DMS153 treated with DMSO at 0.1 percent for 48 hours (cell line): Measurements from ENCODE around the gene SREBF1.

ENCODE experiments used
- DNase-seq: peaks from one replicate; lab custom pipeline; 2025; ENCODE audit not compliant: unreplicated experiment; lab: John Stamatoyannopoulos, UW

The SREBF1 gene

DNA sequence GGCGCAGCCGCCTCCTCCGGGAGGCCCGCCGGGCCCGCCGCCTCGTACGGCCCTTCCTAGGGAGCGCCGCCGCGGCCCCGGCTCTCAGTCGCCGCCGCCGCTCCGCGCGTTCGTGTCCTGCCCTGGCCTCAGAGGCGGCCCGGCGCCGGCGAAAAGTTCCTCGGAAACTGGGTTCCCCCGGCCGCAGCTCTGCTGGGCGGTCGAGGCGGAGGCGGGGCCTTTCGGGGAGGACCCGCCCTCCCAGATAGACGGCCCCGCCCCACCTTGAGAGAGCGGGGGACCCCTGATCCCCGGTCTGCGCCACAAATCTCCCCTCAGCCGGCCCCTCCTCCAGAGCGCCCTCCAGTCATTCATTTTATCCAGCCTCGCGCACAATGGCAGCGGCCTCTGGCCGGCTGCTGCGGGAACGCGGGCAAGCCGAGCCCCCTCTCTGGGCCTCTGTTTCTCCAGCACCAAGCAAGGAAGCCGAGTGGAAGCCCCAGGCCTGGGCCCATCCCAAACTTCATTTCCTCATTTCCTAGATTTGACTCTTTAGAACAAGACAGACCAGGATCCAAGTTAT lies at the start of gene SREBF1:
Gene SREBF1 (minus strand): TSS at position 169 of the 562 bp plus-strand sequence. CDS start 169 bp downstream, outside the sequence.
- DNase-seq = no peak

DNA sequence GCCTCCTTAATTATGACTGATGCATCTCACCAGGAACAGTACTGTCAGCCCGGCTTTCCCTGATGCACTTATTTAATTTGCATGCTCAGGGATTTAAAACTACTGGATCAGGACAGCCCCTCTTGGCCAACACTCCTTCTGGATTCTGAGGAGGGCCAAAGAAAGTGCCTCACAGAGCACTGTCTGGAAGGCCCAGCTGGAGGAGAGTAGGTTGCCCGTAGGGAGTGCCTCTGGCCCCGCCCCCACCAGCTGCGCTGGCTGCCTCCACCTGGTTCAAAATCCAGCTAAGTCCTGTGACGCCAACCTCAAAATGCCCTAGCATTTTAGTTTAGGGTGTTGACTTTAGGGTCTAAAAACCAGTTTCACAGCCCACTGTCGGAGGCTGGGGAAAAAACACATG lies 49.4 kb upstream of the SREBF1 start:
- DNase-seq = no peak

DNA sequence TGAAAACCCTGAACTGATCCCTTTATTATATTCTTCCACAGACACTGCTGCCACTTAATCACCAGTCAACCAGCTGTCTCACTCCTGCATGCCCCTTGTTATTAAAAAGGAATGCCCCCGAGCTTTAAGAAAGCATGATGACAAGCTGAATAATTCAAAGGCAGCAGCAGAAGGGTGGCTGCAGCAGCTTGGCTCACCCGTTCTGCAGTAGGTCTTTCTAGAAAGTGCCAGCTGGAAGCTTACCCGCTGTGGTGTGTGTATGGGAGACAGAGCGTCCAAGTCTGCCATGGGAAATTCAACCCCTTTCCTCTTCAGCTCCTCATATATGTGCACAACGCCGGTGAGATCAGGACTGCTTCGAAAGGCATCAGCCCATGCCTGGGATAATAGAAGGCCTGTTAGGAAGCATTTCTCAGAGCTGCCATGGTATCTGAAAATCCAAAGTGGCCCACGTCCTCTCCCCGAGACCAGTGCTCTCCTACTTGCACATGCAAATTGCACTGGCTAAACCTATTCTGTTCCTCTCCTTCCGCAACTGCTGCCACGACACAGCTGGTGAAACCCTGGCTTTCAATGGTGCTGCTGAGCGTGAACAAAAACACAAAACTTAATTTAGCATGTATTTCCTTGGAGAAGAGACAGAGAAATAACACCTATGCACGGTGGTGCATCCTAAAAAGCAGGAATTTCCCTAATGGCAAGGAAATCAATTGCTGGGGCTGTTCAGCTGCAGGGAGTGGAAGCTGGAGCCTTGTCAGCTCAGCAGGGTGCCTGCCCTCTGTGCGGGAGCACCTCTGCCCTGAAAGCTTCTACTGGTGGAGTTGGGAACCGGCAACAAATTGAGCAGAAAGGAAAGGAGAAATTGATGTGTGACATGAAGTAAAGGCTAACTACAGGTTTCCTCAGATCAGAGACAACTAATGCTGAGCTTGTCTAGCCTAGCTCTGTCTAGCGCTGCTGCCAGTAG lies 47.9 kb upstream of the SREBF1 start:
- no peak for DNase-seq

DNA sequence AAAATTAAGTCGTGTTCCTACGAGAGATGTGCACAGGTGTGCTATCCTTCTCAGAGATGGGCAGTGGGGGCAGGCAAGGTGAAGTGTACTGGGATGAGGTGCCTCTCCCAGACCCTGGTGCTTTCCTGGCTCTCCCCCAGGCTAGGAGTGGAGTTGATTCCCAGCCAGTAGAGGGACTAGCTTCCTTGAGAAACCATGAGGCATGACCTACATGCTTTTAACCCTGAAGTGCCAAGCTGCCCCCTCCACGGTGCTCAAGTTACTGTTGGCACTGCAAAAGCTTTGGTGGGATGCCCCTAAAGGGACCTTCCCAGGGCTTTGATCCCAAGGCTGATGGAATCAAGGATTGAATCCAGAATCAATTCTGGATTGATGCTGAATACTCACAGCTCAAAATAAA lies 47.0 kb upstream of the SREBF1 start:
- no peak for DNase-seq

DNA sequence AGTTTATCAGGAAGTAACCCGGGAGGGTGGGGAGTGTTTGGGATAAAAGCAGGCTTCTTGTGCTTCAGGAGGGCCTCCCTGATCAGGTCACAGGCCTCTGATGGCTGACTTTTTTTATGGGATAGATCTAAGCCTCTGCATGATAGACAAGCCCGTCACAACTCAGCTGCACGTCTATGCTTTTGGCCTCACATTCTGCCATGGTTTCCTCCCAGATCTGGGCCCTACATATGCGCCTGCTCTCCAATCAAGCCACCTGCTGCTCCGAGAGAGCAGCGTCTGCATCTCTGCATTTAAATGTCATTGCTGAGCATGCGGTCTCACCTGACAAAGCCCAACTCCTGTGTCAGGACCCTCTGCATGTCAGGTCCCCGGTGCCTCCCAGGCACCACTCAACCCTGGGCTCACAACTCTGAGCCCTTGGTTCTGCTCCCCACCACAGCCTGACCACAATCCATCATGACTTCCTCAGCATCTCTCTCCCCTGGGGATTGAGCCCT lies 45.3 kb upstream of the SREBF1 start:
- DNase-seq = no peak

DNA sequence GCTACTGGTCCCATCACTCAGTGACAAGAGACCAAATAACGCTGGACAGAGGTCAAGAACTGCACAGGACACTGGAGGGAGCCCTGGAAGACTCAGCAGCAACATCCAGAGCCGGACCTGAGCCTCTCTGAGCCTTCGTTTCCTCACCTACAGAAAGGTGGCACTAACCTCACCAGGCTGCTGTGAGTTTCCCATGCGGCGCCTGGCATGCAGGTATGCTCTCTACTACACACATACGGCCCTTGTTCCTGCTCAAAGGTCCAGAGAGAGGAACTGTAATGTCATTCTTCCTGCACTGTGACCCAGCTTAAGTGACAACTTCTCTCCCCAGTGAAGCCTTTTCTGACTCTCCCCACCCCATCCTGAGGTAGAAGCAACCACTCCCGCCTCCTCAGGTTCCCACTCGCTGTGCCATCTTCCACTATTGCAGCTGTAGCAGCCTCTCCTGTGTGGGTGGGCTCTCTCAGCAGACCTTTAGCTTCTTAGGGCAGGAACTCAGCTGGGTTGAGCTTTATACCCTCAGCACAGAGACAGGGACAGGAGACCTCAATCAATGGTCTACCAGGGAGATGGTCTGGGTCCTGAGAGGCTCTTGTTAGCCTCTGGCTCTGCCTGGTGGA lies 43.9 kb upstream of the SREBF1 start:
- no peak for DNase-seq

DNA sequence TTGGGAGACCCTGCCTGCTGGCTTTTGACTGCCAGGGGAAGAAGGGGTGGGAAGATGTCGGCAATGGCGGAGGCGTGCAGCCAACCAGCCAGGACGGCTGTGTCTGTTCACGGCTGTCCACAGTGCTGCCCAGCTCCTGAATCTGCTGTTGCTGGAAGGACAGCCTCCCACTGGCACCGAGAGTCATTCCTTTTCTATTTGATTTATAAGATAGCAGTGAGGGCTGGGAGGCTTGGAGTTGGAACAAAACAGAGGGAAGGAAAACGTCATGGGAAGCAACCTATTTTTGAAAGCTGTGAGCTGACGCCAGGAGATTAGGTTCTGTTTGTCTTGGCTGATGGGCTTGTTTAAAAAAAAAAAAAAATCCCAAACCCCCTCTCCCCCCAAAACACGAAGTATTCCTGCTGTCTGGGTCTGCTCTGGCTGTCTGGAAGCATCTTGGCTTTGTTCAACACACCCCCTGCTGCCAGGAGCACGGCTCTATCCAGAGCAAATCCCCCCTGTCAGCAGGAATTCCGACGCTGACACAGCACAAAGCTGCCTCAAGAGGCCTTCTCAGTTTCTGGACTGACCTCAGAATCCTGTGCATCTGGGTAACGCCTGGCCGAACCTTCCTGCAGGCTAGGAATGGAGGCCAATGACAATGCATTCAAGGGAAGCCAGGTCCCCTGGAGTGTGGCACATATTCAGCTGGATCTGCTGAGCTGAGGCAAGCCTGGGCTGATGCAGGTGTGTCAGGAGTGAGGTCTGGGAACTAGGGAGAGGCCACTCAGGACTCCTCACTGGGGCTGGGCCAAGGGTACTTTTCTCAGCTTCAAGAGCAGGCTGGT lies 41.0 kb upstream of the SREBF1 start:
- no peak for DNase-seq

DNA sequence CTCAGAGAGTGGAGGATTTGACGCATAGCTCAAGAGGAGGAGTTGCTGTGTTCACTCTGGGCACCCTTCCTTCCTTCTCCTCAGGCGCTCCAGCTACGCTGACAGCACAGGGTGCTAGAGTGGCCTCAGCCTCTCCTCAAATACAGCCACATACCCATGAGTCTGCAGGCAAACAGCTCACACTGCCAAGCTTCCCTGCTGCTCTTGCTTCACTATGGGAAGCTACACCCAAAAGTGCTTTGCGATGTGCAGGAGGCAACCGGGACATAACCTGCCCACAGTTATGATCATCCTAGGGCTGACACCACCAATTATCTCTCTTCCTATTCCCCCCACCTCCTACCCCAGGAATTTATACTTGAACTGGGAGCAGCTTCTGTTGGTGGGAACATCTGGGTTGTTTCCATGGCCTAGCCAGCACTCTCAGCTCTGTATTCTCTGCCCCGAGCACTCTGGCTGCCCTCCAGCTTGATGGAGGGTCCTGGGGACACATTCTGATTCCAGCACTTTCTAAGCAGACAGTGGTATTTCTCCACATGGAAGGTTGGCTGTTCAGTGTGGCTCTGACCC lies 40.3 kb upstream of the SREBF1 start:
- DNase-seq = no peak

DNA sequence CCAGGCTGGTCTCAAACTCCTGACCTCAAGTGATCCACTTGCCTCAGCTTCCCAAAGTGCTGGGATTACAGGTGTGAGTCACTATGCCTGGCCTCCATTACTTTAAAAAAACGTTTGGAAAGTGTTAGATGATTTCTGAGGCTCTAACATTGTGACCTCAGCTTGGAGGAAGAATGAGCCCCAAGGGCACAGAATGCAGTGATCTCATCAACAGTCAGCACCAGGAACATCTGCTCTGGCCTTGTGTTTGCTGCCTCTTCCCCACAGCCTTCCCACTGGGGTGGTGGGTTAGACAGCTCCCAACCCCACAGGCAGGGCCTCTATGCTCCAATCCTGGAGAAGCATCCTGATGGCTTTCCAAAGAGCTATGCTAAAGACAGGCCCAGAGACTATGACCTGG lies 37.7 kb upstream of the SREBF1 start:
- DNase-seq = no peak

DNA sequence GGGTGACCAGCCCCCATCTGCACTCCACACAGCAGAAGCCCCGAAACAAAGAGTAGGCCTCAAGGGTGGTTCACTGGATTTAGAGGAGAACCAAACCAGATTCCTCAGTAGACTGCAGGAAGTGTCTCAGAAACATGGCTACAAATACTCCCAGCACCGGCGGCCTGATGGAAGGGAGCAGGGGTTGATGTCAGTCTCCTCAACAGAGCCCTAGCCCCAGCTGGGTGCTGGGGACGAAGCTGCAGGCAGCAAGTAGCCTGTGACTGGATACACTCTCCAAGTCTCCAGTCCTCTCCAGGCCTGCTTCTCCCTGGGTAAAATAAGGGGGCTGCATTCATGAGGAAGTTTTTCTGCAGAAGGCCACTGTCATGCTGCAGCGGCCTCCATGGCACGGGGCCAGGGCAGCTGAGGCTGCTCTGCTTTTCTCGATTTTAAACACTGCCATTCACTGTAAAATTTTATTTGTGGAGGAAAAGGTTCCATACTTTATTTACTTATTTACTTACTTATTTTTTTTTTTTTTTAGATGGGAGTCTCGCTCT lies 36.7 kb upstream of the SREBF1 start:
- DNase-seq = no peak

DNA sequence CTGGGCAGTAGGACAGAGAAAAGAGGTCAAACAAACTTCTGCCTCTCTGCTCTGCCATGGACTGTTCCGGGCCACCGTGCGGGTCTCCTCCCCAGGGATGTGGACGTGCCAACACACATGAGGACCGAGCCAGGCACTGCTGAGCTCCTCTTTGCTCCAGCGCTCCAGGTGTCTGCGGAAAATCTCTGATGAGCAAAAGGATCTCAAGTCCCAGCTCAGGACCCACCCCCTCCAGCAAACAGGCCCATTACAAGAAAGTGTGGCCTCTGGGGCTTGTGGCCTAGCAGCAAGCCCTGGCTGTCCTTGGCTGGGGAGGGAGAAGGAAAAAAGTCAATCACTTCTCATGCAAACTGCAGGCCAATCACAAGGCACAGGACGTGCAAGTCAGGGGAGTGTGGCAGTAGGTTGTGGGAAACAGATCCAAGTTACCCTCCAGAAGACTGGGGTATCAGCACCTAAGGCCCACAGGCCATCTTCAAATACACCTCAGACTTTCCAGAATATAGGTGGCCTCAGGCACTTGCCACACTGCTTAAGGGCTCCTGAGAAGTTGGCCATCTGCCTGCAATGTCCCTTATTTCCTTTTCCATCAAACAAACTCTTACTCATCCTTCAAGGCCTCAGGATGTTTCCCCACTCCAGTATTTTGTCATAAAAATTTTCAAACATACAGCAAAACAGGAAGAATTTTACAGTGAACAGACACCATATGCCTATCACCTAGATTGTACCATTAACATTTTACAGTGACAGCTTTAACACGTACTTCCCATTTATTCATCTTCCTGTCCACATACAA lies 36.0 kb upstream of the SREBF1 start:
- no peak for DNase-seq

DNA sequence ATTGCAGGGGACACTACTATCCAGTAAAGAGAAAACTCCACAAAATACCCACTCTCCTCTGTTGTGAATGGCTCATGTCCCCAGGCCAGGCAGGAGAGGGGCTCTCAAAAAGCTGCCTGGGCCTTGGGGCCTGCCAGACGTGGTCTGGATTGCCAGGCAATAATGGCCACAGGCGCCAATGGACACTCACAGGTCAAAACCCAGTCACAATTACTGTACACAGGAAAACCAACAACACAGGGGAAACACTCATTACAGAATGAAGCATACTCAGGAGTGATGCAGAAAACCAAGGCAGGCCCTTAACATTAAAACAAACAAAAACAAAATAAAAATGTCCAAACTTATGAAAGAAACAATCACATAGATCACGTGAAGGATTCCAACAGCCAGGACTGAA lies 35.1 kb upstream of the SREBF1 start:
- DNase-seq = no peak

DNA sequence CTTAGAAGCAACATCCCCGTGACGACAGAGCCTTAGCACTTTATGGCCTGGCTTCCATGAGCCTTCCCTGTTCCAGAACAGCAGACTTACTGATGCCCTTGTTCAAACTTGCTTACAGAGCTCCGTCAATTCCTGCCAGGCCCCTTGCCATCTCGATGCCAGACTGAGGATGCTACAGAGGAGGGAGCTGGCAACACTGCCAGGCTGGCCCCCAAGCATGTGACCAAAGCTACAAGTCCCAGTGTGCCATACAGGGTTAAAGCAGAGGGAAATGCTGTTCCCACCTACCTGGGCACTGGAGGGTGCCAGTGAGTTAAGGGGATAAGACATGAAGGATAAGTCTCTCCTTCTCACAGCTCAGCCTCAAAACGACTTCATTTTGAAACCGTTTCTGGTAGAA lies 33.5 kb upstream of the SREBF1 start:
- no peak for DNase-seq

DNA sequence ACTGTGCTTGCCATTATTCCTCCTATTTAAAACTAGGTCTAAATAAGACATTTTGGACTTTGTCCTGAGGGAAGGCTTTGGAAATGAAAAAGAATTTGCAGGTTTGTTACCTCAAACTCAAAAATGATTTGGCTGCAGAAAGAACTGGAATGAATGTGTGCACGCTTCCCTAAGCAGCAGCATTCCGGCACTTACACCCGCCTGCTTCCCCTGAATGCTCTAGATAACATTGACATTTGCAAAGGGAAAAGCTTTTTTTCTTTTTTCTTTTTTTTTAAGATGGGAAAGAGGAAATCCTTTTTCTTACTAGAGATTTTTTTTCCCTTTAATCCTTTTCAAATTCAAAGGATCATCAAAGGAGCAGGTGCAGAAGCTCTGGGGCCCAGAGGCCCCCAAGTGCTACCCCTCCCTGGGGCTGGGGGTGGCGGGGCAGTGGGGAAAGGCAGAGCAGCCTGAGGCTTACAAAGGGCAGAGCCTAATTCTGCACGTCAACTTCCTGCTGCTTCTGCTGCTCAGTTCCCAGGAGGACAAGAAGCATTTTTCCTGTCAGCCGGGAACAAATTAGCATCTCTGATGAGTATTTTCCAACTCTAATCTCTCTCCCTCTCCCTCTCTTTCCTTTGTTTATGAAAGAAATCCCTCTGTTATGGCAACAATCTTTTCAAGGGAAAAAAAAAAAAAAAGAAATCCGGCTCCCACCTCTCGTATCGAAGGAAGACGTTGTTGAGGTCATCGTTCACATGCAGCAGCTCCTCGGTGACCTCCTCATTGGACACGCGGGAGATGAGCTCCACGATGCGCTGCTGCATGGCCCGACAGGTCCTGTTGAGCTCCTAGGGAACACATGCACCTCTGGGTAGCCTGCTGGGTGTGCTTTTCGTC lies 32.1 kb upstream of the SREBF1 start:
- no peak for DNase-seq

DNA sequence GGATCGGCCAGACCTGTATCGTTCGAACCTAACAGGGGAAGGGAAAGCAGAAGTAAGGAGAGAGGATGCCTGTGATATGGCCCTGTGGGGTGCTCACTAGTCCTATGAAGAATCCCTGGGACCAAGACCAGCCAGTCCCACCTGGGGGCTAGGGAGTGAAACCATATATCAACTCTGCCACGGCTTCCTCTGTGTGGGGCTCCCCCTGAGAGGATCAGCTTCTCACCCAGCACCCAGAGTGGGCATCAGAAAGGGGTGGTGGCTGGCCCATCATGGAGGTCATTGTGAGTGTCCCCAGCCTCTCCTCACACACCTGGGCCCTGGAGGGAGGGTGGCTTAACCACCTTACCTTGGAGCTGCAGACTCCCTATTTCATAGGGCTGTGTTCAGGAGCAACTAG lies 30.1 kb upstream of the SREBF1 start:
- no peak for DNase-seq

DNA sequence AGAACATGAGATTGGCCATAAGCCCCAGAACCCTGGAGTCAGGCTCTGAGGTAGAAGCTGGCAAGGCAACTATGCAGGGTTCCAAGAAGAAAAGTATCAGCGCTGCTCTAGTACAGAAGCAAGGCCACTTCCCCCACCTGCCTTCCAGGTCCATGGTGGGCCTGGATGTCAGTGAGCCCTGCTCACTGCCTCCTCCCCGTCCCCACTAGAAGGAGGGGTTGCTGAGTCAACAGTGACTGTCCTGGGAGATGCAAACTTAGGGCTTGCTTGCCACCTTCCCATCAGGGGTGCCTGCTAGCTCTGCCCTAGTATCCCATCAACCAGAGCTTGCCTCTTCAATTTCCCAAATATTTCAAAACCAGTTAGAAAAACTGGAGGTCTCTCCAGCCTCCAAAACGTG lies 29.6 kb upstream of the SREBF1 start:
- no peak for DNase-seq

DNA sequence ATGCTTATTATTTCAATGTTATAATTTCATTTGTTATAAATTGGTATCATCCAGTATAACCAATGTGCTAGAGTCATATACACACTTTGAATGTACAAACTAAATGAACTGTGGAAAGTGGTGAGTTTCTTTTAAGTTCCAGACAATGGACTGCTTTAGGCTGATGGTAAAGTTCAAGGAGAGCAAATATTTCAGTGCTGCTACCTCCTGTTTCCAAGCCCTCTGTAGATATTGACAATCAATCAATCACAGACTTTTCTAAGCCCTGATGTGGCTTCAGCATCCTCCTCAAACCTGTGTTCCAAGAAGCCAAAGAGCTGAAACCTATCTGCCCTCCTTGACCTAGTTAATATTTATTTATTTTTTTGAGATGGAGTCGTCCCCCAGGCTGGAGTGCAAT lies 28.2 kb upstream of the SREBF1 start:
- DNase-seq = no peak

DNA sequence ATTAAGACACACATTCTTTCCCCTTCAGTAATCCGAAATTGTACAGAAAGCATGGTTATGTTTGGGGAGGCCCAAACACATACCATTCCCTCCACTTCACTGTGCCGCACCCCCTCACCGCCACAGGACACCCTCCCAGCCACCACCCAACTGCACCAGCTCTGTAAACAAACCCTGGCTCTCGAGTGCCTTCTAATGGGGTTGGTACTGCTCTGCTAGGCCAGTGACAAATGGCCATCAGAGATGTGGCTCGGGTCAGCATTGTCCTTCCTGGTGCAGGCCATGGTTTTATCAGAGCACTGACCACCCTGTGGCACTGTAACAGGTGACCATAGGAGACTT lies 24.0 kb upstream of the SREBF1 start:
- DNase-seq = no peak
